GM13976 (cell line): ENCODE results near the gene KIF6.

Experiments used
- DNase-seq: peaks from one replicate; pipeline ENCODE4 v3.0.0; 2012; ENCODE audit warnings: low spot score
- CTCF ChIP-seq: IDR thresholded peaks from 2 replicates; pipeline ENCODE4 v1.5.1; 2012; ENCODE audit warnings: borderline replicate concordance, mild to moderate bottlenecking; ENCODE audit not compliant: insufficient read depth; ENCODE audit errors: extremely low read depth, missing control alignments, control extremely low read depth
- in situ Hi-C: fragments of 300-500 bp; cut with MboI; formaldehyde crosslinking; loops from one replicate; pipeline ENCODE4 v1.12.0; 2022; ENCODE audit warnings: low sequenced_read_pairs, mixed read lengths, inconsistent platforms; ENCODE audit not compliant: unreplicated experiment

KIF6 gene

GRCh38 chr6:39428152-39428551 lies 297.1 kb downstream of the KIF6 start:
- no peak for TF ChIP-seq CTCF
- in situ Hi-C loops, result no loop called here
- no peak for DNase-seq

- no peak for DNase-seq
- in situ Hi-C loops, result no loop called here
- no peak for TF ChIP-seq CTCF
Measured at GRCh38 chr6:39426073-39426456, 299.1 kb downstream of the KIF6 start.

DNA sequence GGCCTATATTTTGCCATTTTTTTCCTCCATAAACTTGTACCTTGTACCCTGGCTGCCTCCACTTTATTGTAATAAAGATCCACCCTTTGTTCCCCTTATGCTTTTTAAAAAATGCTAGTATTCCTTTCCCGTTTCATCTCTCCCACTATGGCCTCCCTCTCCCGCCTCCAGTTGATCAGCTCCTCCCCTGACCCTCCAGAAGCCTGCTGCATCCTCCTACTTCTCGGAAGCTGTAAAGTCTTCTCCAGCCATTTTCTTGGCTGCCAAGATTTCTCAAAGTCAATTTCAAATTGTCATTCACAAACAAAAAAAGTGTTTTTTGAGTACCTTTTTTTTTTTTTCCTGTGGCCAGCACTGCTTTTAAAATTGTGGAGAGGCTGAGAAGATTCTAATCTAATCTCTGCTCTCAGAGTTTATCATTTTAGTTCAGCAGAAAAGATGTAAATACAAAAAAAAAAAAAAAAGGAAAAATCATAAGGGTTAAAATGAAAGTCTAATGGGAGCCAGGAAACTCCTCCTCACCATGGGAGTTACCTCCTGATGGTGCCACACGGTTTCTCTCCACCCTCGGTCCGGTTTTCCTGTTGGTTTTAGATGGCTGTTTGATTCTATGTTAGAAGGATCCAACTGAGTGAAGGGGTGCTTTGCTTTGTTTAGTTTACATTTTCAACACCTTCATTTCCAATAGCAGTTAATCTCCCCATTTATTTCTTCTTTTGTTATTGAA lies 299.7 kb downstream of the KIF6 start:
- in situ Hi-C loops, result no loop called here
- no peak for DNase-seq

DNA sequence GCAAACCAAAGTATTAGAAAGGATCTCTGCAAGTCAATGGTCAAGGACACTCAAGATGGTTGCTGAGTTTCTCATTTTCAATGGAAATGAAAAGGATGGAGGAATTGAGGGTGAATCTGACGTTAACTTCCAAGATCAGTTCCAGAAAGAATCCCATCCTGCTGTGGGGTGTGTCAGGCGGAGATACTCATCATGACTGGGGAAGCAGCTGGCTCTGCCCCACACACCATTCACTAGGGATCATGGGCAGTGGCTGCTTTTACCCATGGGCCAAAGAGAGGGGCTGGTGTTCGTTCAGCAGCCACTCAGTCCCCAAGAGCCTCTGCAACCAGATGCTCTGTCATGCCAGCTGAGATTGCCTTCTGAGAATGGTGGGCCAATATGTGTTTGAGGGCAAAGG lies 300.4 kb downstream of the KIF6 start:
- in situ Hi-C loops, result no loop called here
- TF ChIP-seq CTCF, result no peak
- no peak for DNase-seq

More for the DNA sequence above, 299.7 kb downstream of the KIF6 start:
- TF ChIP-seq CTCF, result no peak

DNA sequence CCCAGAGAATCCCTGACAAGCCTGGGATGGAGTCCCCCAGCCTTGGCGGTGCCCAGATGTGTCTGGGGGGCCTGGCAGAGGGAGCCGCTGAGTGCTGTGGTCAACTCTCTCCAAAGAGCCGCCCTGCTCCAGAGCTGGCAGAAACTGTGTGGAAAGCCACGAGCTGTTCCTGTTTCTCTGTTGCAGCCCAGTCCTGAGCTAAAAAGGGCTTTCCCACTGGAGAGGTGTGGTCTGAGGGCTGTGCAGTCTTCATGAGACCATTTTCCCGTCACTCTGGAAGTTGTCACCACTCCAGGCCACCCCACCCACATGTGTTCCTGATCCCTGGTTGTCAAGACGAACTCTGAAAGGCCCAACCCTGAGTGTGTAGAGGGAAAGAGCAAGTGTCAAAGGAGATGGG lies 303.0 kb downstream of the KIF6 start:
- in situ Hi-C loops, result no loop called here
- DNase-seq, result no peak
- TF ChIP-seq CTCF, result no peak

DNA sequence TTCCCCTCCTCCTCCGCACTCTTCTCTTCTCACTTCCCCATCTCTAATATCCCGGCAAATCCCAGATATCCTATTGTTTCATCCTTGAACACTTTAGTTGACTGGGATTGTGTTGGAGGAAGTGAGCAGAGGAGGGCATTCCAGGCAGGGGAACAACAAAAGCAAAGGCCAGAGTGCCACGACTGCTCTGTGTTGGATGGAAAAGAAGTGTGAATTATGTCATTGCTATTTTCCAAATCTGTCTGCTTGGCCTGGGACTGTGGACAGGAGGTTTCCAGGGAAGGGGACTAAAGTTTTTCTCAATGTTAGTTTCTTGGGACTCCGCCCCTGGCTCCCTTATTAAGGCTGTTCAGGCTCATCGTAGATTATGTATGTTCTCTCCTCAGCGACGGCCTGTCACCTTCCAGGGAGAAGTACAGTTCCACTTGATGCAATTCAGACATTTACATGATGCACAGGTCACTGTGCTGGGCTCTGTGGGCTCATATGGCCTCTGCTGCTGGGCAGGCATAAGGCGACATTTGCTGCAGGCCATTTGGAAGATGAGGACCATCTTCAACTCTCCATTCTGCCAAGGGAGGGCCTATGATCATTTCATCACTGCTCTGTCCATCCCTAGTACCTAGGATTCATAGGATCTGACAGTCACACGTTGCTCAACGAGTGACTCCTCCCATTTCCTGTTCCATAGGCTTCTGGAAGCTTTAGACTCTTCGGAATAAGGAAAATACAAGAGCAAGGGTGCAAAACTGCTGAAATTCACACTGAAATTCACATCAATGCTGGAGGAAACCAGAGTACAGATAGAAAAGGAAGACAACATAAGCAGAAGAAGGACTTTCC lies 303.6 kb downstream of the KIF6 start:
- no peak for TF ChIP-seq CTCF
- in situ Hi-C loops, result no loop called here
- DNase-seq, result no peak
